Measurements from ENCODE around the gene GMFB.

DNA sequence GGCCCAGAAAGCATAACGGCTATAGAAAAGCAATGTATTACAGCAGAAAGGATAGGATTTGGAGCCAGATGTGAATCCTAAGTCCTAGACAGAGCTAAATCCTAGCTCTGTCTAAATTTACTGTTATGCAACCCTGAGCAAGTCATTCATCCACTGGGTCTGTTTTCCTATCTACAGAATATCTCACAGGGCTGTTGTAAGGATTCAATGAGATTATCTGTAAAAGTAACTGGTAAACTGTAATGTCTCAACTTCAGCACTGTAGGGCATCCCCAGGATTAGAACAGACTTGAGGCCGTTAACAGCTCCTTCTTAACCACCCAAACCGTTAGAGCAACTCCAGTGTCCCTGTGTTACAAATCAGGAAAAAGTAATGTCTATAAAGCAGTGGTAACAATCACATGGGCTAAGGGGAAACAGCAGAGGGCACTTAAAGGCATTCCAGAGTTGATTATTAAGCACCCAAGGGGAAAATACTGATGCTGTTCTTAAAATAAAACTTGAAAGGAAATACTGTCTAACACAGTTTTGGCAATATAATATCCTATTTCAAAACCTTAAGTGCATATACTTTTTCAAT lies 10.1 kb downstream of the GMFB start:
- no peak for TF ChIP-seq POLR2A (IDR thresholded peaks at IDR 0.05)
- TF ChIP-seq, protein P1, sequence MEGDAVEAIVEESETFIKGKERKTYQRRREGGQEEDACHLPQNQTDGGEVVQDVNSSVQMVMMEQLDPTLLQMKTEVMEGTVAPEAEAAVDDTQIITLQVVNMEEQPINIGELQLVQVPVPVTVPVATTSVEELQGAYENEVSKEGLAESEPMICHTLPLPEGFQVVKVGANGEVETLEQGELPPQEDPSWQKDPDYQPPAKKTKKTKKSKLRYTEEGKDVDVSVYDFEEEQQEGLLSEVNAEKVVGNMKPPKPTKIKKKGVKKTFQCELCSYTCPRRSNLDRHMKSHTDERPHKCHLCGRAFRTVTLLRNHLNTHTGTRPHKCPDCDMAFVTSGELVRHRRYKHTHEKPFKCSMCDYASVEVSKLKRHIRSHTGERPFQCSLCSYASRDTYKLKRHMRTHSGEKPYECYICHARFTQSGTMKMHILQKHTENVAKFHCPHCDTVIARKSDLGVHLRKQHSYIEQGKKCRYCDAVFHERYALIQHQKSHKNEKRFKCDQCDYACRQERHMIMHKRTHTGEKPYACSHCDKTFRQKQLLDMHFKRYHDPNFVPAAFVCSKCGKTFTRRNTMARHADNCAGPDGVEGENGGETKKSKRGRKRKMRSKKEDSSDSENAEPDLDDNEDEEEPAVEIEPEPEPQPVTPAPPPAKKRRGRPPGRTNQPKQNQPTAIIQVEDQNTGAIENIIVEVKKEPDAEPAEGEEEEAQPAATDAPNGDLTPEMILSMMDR (IDR thresholded peaks at IDR 0.05): no peak
